Activated CD8-positive, alpha-beta T cell treated with anti-CD3 and anti-CD28 coated beads for 36 hours (primary cell): Measurements from ENCODE around the gene PAPOLB. TPM values are rescaled to one million over a fixed set of nuclear protein-coding genes. Genes with fewer than 3 reads are reported as not detected.

ENCODE experiments used
- ATAC-seq: fragments of 200-7000 bp; cut with Tn5 transposase; one replicate; pipeline ENCODE4 v1.10.0; 2021; ENCODE audit warnings: mild to moderate bottlenecking, moderate library complexity
- CTCF ChIA-PET: fragments of 350-600 bp; sonication (Branson Sonifier 250); formaldehyde crosslinking; loops from one replicate; lab custom pipeline; 2021; ENCODE audit warnings: antibody characterized with exemption; lab: Charles Lee
- POLR2A ChIA-PET: fragments of 350-600 bp; sonication (Branson Sonifier 250); formaldehyde crosslinking; loops from one replicate; lab custom pipeline; 2021; ENCODE audit warnings: antibody characterized with exemption; lab: Charles Lee
- DNase-seq: peaks from one replicate; pipeline ENCODE4 v3.0.0-alpha.2; 2020
- H3K27ac Mint-ChIP-seq: one replicate; pipeline ENCODE4 v1.8.0; 2021; ENCODE audit warnings: mild to moderate bottlenecking, mixed read lengths
- H3K27me3 Mint-ChIP-seq: one replicate; pipeline ENCODE4 v1.8.0; 2021; ENCODE audit warnings: mixed read lengths
- H3K36me3 Mint-ChIP-seq: one replicate; pipeline ENCODE4 v1.8.0; 2021; ENCODE audit warnings: low read depth, mixed read lengths
- H3K4me1 Mint-ChIP-seq: one replicate; pipeline ENCODE4 v1.8.0; 2021; ENCODE audit warnings: low read depth, mixed read lengths
- H3K4me3 Mint-ChIP-seq: one replicate; pipeline ENCODE4 v1.8.0; 2021; ENCODE audit warnings: mild to moderate bottlenecking, moderate library complexity, mixed read lengths
- H3K9me3 Mint-ChIP-seq: one replicate; pipeline ENCODE4 v1.8.0; 2021; ENCODE audit warnings: mixed read lengths
- CTCF ChIP-seq: fragments of 200-600 bp; IDR thresholded peaks from one replicate; pipeline ENCODE4 v1.8.0; 2022; ENCODE audit warnings: antibody characterized with exemption, mild to moderate bottlenecking
- intact Hi-C: fragments of 100-400 bp; cut with micrococcal nuclease; formaldehyde crosslinking; loops from one replicate; pipeline ENCODE4 v1.10.0; 2022
- total RNA-seq, 2 experiments: library from RNA; stranded (reverse); gene quantifications; one replicate each; pipeline ENCODE4 v1.2.3, GENCODE V29; 2021

PAPOLB gene
- total RNA-seq, 2 experiments from 2014 or later = not detected

GRCh38 chr7:4840079-4840501 lies 21.7 kb downstream of the PAPOLB start:
- Mint-ChIP-seq H3K27me3 (peaks cover 6% of the 10 kb centered on the region), H3K36me3 (no peaks in the 10 kb centered on the region), H3K27ac (no peak overlapping the region), H3K9me3 (no peaks in the 10 kb centered on the region), H3K4me1 (no peaks in the 10 kb centered on the region), H3K4me3 (no peak overlapping the region)
- ATAC-seq = no peak
- no peak for DNase-seq
- POLR2A ChIA-PET = no interaction called here
- intact Hi-C loops = no loop called here
- CTCF ChIA-PET = interaction anchor here (1.5 kb wide), 1 partner anchor 10 kb away, joined by 3 read pairs; no protein-coding TSS in a partner anchor
- no peak for TF ChIP-seq CTCF

DNA sequence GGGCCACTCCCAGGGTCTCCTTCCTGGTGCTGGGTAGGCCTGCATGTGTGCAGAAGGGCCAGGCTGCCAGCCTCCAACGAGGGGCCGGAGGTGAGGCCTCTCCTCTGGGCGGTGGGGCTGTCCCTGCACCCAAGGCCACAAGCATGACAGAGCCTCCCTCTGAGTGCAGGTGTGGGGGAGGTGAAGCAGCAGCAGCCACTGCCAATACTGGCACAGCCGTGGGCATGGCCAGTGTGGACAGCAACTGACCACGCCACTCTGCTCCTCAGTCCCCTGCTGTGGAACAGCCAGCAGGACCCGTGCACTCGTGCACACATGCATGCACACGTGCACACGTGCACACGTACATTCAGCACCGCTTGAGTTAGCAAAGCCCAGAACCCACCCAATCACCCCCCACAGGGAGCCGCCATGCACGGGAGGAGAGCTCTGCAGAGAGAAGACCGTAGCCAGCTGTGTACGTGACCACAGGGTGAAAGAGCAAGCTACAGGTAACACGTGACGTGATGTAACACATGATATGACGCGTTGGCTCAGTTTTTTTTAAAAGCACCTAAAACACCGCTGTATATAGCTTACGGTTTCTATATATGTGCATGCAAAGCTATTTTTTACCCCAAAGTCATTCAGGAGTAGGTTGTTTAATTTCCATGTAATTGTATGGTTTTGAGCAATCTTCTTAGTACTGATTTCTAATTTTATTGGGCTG lies 23.1 kb downstream of the PAPOLB start:
- ATAC-seq (no peak), DNase-seq (no peak)
- CTCF ChIA-PET = interaction anchor here (1.5 kb wide), 1 partner anchor 9 kb away, joined by 3 read pairs; no protein-coding TSS in a partner anchor
- Mint-ChIP-seq H3K36me3 (no peaks in the 10 kb centered on the region), H3K9me3 (no peaks in the 10 kb centered on the region), H3K27me3 (peaks cover under 1% of the 10 kb centered on the region), H3K4me1 (no peaks in the 10 kb centered on the region), H3K27ac (no peak overlapping the region), H3K4me3 (no peak overlapping the region)
- intact Hi-C loops = no loop called here
- no peak for TF ChIP-seq CTCF
- POLR2A ChIA-PET = no interaction called here

- Mint-ChIP-seq H3K4me1 (no peaks in the 10 kb centered on the region), H3K9me3 (no peaks in the 10 kb centered on the region), H3K27me3 (no peaks in the 10 kb centered on the region), H3K27ac (no peak overlapping the region), H3K36me3 (no peaks in the 10 kb centered on the region), H3K4me3 (no peak overlapping the region)
- intact Hi-C loops = no loop called here
- ChIA-PET POLR2A (no interaction called here), CTCF (no interaction called here)
- ATAC-seq = no peak
- no peak for DNase-seq
- TF ChIP-seq CTCF = no peak
These were observed 23.8 kb downstream of the PAPOLB start for GRCh38 chr7:4837803-4838625.

DNA sequence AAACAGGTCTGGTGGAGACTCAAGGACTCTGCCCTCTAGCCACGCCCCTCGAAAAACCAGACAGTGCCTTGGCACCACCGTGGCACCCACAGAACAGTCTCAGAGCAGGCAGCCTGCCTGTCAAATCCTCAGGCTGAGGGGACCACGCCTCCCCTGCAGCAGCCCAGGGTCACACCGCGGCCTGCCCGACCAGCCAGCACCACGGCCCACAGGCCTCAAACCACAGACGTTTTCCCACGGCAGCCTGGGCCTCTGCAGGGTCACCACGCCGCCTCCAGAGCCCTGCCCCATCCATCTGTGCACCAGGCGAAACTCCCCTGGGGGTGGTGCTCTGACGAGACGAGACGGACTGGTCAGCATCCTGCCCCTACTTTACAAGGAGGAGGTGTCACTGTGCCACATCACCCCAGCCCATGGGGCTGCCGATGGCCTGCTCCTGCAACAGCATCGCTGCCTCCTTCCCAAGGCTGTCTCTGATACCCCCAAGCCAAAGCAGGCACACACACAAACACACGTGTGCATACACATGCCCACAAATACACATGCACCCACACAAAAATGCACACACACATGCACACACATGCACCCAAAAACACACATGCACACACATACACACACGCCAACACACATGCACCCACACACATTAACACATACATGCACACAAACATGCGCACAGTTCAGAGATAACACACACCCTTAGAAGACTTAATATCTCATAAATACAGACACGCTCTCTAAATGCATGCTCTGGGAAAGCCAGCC lies 24.6 kb downstream of the PAPOLB start:
- ChIA-PET CTCF (no interaction called here), POLR2A (no interaction called here)
- H3K27me3 Mint-ChIP-seq = no peaks in the 10 kb centered on the region
- intact Hi-C loops = no loop called here
- TF ChIP-seq CTCF = no peak
- ATAC-seq (no peak), DNase-seq (no peak)
- no peaks in the 10 kb centered on the region for H3K4me1 Mint-ChIP-seq
- no peaks in the 10 kb centered on the region for H3K9me3 Mint-ChIP-seq
- no peak overlapping the region for H3K27ac Mint-ChIP-seq
- no peak overlapping the region for H3K4me3 Mint-ChIP-seq
- no peaks in the 10 kb centered on the region for H3K36me3 Mint-ChIP-seq
